Stimulated activated naive CD8-positive, alpha-beta T cell treated with anti-CD3 and anti-CD28 coated beads, Interleukin-15, amount 100 ng/mL, for 72 hours (primary cell): ENCODE data around the gene TPSAB1.
"Not testable (repeated sequence)": the region's sequence is repeated elsewhere in the genome, so short reads cannot be mapped to it uniquely, and the experiment has no call there.

ENCODE experiments used
- ATAC-seq: fragments of 150-1000 bp; cut with Tn5 transposase; 2 replicates; pipeline ENCODE4 v1.10.0; 2021; ENCODE audit warnings: mild to moderate bottlenecking, moderate library complexity
- DNase-seq, 2 donors: peaks; one replicate each; pipeline ENCODE4 v3.0.0; 2021 to 2022
- H3K27ac Mint-ChIP-seq, 2 donors: one replicate each; pipeline ENCODE4 v1.8.0; 2022; ENCODE audit warnings: mild to moderate bottlenecking in 2 of 2, mixed read lengths in 2 of 2, moderate library complexity in 2 of 2
- H3K27me3 Mint-ChIP-seq: one replicate; pipeline ENCODE4 v1.8.0; 2022; ENCODE audit warnings: mixed read lengths
- H3K4me1 Mint-ChIP-seq: one replicate; pipeline ENCODE4 v1.8.0; 2022; ENCODE audit warnings: mild to moderate bottlenecking, mixed read lengths
- H3K4me3 Mint-ChIP-seq, 2 donors: one replicate each; pipeline ENCODE4 v1.8.0; 2022; ENCODE audit warnings: mild to moderate bottlenecking in 2 of 2, mixed read lengths in 2 of 2, moderate library complexity in 1 of 2
- H3K9me3 Mint-ChIP-seq, 2 donors: one replicate each; pipeline ENCODE4 v1.8.0; 2022; ENCODE audit warnings: mixed read lengths in 2 of 2

Gene TPSAB1

DNA sequence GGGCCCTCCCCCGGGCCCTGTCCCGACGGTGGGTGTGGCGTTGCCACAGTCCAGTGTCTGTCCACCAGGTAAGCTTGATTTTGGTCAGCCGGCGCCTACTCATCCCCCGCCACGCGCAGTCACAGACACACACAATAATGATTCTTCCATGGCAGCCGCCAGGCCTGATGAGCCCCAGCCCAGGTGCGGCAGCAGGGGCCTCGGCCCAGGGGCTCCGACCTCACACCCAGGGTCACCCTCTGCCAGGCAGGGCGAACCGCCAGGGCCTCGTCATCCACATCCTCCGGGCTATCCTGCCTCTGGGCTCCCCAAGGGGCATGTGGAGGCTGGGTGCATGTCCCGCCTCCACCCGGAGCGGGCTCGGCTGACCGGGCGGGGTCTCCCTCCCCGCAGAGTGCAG lies 23.0 kb upstream of the TPSAB1 start:
- ATAC-seq (no peak), DNase-seq (no peak)
- Mint-ChIP-seq H3K4me1 (no peaks in the 10 kb centered on the region), H3K4me3 (no peak overlapping the region), H3K27me3 (no peaks in the 10 kb centered on the region), H3K9me3 (no peaks in the 10 kb centered on the region), H3K27ac (no peak overlapping the region)

DNA sequence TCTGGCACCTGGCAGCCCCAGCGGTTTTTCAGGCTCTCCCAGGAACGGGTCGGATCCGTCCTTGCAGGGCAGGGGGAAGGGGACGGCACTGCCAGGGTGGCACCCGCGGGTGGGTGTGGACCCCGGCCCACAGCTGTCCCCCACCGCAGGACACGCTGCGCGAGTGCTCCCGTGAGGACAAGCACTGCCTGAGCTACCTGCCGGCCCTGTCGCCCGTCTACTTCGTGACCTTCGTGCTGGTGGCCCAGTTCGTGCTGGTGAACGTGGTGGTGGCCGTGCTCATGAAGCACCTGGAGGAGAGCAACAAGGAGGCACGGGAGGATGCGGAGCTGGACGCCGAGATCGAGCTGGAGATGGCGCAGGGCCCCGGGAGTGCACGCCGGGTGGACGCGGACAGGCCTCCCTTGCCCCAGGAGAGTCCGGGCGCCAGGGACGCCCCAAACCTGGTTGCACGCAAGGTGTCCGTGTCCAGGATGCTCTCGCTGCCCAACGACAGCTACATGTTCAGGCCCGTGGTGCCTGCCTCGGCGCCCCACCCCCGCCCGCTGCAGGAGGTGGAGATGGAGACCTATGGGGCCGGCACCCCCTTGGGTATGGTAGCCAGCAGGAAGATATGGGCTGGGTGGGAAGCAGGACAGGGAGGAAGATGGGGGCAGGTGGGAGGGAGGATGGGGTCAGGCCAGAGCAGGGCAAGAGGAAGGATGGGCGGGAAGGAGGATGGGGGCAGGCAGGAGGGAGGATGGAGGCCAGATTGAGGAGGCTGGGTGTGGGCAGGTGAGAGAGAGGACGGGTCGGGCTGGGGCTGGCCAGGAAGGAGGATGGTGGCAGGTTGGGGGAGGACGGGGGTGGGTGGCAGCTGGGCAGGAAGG lies 22.2 kb upstream of the TPSAB1 start:
- ATAC-seq (no peak), DNase-seq (no peak)
- H3K4me3 Mint-ChIP-seq, result no peak overlapping the region
- no peaks in the 10 kb centered on the region for H3K4me1 Mint-ChIP-seq
- no peaks in the 10 kb centered on the region for H3K9me3 Mint-ChIP-seq
- no peak overlapping the region for H3K27ac Mint-ChIP-seq
- H3K27me3 Mint-ChIP-seq, result no peaks in the 10 kb centered on the region

DNA sequence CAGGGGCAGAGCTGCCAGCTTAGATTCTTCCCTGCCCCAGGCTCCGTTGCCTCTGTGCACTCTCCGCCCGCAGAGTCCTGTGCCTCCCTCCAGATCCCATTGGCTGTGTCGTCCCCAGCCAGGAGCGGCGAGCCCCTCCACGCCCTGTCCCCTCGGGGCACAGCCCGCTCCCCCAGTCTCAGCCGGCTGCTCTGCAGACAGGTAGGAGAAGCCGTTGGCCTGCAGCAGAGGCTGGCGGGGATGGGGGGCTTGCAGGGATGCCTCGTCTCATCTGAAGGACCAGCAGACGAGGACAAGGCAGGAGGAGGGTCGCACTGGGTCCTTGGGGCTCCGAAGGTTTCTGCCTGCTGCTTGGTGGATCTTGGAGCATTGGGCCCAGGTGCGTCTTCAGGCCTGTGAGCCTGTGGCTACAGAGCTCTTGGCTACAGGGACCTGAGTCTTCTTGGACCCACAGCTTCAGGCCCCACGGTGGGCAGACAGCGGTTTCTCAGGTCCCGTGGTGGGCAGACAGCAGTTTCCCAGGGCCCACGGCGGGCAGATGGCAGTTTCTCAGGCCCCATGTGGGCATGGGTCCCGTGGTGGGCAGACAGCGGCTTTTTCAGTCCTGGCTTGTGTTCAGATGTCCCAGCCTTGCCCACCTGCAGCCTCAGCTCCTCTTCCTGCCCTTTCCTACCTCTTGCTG lies 21.4 kb upstream of the TPSAB1 start:
- DNase-seq (no peak), ATAC-seq (no peak)
- Mint-ChIP-seq H3K4me1 (no peaks in the 10 kb centered on the region), H3K9me3 (no peaks in the 10 kb centered on the region), H3K4me3 (no peak overlapping the region), H3K27me3 (no peaks in the 10 kb centered on the region), H3K27ac (no peak overlapping the region)

DNA sequence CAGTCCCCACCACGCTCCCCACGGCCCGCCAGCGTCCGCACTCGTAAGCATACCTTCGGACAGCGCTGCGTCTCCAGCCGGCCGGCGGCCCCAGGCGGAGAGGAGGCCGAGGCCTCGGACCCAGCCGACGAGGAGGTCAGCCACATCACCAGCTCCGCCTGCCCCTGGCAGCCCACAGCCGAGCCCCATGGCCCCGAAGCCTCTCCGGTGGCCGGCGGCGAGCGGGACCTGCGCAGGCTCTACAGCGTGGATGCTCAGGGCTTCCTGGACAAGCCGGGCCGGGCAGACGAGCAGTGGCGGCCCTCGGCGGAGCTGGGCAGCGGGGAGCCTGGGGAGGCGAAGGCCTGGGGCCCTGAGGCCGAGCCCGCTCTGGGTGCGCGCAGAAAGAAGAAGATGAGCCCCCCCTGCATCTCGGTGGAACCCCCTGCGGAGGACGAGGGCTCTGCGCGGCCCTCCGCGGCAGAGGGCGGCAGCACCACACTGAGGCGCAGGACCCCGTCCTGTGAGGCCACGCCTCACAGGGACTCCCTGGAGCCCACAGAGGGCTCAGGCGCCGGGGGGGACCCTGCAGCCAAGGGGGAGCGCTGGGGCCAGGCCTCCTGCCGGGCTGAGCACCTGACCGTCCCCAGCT lies 20.3 kb upstream of the TPSAB1 start:
- Mint-ChIP-seq H3K4me1 (no peaks in the 10 kb centered on the region), H3K27me3 (no peaks in the 10 kb centered on the region), H3K9me3 (no peaks in the 10 kb centered on the region), H3K27ac (no peak overlapping the region), H3K4me3 (no peak overlapping the region)
- no peak for ATAC-seq
- no peak for DNase-seq

DNA sequence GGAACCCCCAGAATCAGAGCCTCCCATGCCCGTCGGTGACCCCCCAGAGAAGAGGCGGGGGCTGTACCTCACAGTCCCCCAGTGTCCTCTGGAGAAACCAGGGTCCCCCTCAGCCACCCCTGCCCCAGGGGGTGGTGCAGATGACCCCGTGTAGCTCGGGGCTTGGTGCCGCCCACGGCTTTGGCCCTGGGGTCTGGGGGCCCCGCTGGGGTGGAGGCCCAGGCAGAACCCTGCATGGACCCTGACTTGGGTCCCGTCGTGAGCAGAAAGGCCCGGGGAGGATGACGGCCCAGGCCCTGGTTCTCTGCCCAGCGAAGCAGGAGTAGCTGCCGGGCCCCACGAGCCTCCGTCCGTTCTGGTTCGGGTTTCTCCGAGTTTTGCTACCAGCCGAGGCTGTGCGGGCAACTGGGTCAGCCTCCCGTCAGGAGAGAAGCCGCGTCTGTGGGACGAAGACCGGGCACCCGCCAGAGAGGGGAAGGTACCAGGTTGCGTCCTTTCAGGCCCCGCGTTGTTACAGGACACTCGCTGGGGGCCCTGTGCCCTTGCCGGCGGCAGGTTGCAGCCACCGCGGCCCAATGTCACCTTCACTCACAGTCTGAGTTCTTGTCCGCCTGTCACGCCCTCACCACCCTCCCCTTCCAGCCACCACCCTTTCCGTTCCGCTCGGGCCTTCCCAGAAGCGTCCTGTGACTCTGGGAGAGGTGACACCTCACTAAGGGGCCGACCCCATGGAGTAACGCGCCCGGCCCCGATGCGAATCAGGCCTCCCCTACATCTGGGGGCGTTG lies 19.5 kb upstream of the TPSAB1 start:
- H3K27me3 Mint-ChIP-seq, result no peaks in the 10 kb centered on the region
- no peak overlapping the region for H3K4me3 Mint-ChIP-seq
- no peaks in the 10 kb centered on the region for H3K9me3 Mint-ChIP-seq
- ATAC-seq (no peak), DNase-seq (no peak)
- peak overlapping the region in 1 of 2 donors; percentile 59 for H3K27ac Mint-ChIP-seq
- H3K4me1 Mint-ChIP-seq, result no peaks in the 10 kb centered on the region

DNA sequence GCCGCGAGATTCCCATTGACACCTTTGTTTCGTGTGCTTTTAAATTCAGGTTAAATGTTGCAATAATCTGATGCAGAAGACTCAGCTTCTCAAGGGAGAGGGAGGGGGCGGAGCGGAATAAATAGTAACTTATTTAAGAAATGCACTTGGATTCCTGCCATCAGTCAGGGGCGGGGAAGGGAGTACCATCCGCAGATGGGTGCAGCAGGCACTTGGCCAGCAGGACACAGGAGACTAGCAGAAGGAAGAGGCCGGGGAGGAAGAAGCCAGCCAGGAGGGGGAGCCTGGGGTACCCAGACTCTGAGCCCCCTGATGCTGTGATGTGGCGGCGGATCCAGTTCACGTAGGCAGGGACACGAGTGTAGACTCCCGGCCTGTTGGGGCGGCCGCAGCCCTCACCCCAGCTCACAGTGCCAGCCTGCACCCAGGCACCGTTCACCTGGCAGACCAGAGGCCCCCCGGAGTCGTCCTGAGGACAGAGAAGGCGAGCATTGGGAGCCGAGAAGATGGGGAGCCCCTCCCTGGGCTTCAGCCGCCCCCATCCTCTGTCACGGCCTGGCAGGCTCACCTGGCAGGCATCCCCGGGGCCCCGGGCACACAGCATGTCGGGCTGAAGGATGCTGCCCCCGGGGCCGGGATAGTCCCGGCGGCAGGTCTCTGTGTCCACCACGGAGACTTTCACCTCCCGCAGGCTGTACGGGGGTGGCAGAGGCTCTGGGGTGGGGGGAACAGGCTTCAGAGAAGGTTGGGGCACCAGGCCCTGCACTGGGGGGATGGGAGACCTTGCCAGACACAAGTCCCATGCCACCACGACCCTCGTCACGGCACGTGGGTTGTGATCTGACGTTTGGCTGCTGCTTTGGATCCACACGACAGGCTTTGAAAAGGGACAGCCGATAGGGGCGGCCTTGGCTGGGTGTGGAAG lies 18.6 kb upstream of the TPSAB1 start:
- H3K9me3 Mint-ChIP-seq, result no peaks in the 10 kb centered on the region
- H3K4me1 Mint-ChIP-seq, result no peaks in the 10 kb centered on the region
- ATAC-seq, result no peak
- H3K27me3 Mint-ChIP-seq, result no peaks in the 10 kb centered on the region
- no peak overlapping the region for H3K4me3 Mint-ChIP-seq
- H3K27ac Mint-ChIP-seq, result peak overlapping the region in 1 of 2 donors; percentile 59
- no peak for DNase-seq

DNA sequence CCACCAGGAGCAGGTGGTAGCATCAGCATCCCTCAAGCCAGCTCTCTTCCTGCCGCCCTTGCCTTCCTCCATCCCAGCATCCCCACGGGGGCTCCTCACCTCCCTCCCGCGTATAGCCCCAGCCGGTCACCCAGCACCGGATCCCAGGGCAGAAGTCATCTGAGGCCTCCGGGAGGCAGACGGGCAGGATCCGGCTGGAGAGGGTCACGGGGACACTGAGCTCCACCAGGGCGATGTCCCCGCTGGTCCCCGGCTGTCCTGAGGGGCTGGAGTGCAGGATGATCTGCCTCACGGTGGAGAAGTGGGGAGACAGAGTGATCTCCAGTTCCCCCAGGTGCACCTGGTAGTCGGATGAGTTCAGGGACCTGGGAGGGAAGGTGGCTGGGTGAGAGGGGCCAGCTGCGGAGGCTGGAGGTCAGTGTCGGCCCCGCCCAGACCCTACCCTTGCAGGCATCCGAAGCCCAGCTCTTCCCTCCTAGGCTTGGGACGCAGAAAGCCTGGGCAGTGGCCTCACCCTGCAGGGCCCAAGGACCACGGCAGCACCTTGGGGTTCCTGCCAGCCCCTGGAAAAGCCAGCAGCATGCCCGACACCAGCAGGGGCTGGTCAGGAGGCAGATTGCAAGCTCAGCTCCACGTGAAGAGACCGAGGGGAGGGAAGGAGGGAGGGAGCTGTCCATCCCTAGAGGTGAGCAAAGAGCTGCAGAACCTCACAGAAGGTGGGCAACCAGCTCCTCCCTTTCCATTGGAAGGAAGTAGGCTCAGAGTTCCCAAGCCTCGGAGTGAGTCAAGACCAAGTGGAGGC lies 17.8 kb upstream of the TPSAB1 start:
- H3K4me3 Mint-ChIP-seq, result no peak overlapping the region
- no peaks in the 10 kb centered on the region for H3K27me3 Mint-ChIP-seq
- DNase-seq (no peak), ATAC-seq (no peak)
- no peaks in the 10 kb centered on the region for H3K4me1 Mint-ChIP-seq
- no peak overlapping the region for H3K27ac Mint-ChIP-seq
- no peaks in the 10 kb centered on the region for H3K9me3 Mint-ChIP-seq

DNA sequence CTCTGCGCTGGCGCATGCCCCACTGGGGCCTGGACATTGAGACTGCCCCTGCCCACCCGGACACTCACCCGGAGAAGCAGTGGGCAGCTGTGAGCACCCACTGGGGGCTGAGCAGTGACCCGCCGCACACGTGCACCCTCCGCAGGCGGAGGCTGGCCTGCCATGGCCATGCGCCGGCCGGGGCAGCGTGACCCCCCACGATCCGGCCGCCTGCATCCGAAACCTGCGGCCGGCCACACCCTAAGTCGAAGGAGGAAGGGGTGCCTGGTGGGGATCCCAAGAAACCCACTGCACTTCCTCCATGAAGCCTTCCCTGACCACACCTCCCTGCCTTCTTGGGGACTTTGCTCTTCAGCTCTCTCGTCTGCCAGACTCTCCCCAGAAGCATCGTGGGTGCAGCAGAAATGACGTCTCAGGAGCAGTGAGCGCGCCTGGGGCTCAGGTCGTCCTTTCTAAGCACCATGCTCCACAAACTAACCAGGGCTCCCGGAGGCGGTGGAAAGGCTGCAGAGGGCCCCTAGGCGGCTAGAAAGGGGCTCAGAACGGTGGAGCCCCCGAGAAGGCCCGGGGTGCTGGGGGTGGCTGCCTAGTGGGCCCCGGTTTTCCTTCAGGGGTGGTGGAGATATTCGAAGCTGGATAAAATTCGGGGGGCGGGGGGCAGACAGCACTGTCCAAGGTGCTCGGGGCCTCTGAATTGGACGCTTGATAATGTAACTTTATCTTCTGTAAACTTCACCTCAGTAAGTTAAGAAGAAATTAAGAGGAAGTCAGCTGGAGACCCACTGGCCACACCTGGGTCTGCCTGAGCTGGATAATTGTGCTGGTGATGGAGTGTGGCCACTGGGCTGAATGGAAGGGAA lies 16.9 kb upstream of the TPSAB1 start:
- no peak for DNase-seq
- H3K4me1 Mint-ChIP-seq, result no peaks in the 10 kb centered on the region
- H3K9me3 Mint-ChIP-seq, result no peaks in the 10 kb centered on the region
- H3K27me3 Mint-ChIP-seq, result no peaks in the 10 kb centered on the region
- H3K4me3 Mint-ChIP-seq, result no peak overlapping the region
- H3K27ac Mint-ChIP-seq, result peak overlapping the region in 1 of 2 donors; percentile 87
- ATAC-seq, result no peak

DNA sequence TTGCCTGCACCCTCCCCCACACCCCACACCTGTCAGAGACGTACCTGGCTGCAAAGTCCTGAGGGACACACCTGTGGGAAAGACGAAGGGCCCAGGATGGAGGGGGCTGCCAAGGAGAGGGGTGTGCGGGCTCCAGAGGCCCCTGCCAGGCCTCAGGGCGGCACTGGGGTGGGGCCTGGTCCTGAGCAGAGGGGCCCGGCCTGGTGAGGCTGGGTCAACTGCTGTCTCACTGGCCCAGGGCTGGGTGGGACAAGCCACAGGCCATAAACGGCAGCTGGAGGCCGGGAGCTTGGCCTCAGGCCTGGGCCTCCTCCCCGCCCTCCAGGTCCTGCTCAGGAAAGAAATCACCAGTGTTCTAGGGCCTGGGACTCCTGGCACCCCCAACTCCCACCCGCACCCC lies 15.9 kb upstream of the TPSAB1 start:
- DNase-seq (no peak), ATAC-seq (no peak)
- no peaks in the 10 kb centered on the region for H3K27me3 Mint-ChIP-seq
- H3K4me3 Mint-ChIP-seq, result no peak overlapping the region
- H3K4me1 Mint-ChIP-seq, result no peaks in the 10 kb centered on the region
- H3K27ac Mint-ChIP-seq, result no peak overlapping the region
- no peaks in the 10 kb centered on the region for H3K9me3 Mint-ChIP-seq

DNA sequence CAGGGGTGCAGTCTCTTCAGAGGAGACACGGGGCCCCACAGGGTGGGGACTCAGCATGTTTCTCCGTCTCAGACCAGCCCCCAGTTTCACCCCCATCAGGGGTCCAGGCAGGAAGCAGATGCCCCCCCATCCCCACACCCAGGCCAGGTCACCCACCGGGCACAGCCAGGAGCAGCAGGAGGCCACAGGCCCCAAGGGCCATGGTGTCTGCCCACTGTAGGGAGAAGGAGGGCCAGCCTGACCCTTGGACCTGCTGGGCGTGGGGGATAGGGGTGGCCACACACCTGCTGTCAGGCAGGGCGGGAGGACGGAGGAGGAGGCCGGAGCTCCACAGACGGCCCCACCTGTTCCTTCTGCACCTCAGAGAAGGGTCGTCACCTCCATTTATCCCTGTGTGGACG lies 15.5 kb upstream of the TPSAB1 start, which contains the start of gene TPSG1:
Gene TPSG1 (minus strand): TSS at position 218 of the 401 bp plus-strand sequence. CDS start 16 bp downstream, at position 202.
- ATAC-seq (no peak), DNase-seq (no peak)
- no peak within 1 kb of the TSS for H3K27ac Mint-ChIP-seq
- H3K9me3 Mint-ChIP-seq, result no peaks in the 10 kb centered on the region
- H3K4me1 Mint-ChIP-seq, result no peaks in the 10 kb centered on the region
- no peak within 1 kb of the TSS for H3K4me3 Mint-ChIP-seq
- H3K27me3 Mint-ChIP-seq, result no peaks in the 10 kb centered on the region

DNA sequence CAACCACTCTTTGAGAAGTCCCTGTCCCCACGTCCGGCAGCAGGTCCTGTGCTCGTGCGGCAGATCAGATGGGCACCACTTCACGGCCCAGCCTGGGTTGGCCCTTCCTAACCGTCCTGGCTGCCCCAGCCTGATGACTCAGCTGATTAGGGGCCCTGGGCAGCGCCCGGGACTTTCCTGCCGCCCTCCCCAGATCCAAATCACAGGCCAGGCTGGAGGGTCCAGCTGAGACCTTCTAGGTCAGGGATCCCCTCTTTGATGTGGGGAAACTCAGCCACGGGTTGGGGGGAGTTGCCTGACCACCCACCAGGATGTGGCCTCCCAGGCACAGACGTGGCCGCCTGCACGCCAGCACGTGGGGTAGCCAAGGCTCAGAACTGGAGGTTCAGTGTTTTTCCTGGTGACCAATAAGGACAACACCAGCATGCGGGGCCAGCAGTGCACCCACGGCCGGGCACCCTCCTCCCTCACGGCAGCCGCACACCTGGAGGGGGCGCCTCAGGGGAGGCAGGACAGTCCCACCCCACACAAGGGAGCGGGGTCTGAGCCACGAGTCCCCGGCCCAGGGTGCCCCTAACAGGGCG lies 14.7 kb upstream of the TPSAB1 start:
- not testable (repeated sequence) for H3K4me1 Mint-ChIP-seq, H3K27ac Mint-ChIP-seq

DNA sequence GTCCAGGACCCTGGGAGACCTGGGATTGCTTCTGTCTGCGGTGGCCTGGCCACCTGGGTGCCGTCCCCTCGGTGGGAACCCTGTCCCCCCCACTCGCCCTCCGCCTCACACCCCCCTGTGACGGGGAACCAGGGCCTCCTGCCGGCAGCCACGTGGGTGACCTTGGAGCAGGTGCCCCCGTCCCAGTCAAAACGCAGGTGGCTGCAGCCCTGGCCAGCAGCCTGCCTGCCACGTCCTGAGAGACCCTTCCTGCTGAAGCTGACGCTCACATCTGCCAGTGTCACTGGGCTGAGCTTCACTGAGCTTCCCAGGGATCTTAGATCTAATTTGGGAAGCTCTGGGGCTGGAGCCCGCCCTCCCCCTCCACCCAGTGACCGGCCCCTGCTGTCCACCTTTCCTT lies 13.8 kb upstream of the TPSAB1 start:
- DNase-seq, H3K9me3 Mint-ChIP-seq, ATAC-seq, H3K4me1 Mint-ChIP-seq, H3K27me3 Mint-ChIP-seq, H3K4me3 Mint-ChIP-seq: not testable (repeated sequence)
- peak overlapping the region in 1 of 2 donors; percentile 87 for H3K27ac Mint-ChIP-seq

More for the DNA sequence above, 14.7 kb upstream of the TPSAB1 start:
- not testable (repeated sequence) for DNase-seq, H3K27me3 Mint-ChIP-seq, ATAC-seq, H3K4me3 Mint-ChIP-seq, H3K9me3 Mint-ChIP-seq

DNA sequence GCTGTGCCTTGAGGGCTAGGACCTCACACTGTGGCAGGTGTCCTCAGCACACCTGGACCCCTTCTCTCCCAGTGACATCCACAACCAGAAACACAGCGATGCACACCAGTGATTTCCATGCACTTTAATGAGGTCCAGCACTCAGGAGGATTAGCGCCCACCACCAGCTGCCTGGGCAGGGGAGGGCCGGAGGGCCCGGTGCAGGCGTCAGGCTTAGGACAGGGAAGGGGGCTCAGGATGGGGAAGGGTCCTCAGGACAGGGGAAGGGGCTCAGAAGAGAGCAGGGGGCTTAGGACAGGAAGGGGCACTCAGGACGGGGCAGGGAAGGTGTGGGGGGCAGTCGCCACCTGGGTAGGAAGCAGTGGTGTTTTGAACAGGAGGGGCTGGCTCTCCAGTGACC lies 12.3 kb upstream of the TPSAB1 start:
- not testable (repeated sequence) for ATAC-seq, H3K9me3 Mint-ChIP-seq, DNase-seq

More for the DNA sequence above, 12.3 kb upstream of the TPSAB1 start:
- H3K4me3 Mint-ChIP-seq, H3K4me1 Mint-ChIP-seq, H3K27me3 Mint-ChIP-seq, H3K27ac Mint-ChIP-seq: not testable (repeated sequence)
